GM13976 (cell line): ENCODE data around the gene AP1S3.

ENCODE experiments used
- DNase-seq: peaks from one replicate; pipeline ENCODE4 v3.0.0; 2012; ENCODE audit warnings: low spot score
- CTCF ChIP-seq: IDR thresholded peaks from 2 replicates; pipeline ENCODE4 v1.5.1; 2012; ENCODE audit warnings: borderline replicate concordance, mild to moderate bottlenecking; ENCODE audit not compliant: insufficient read depth; ENCODE audit errors: extremely low read depth, missing control alignments, control extremely low read depth
- in situ Hi-C: fragments of 300-500 bp; cut with MboI; formaldehyde crosslinking; loops from one replicate; pipeline ENCODE4 v1.12.0; 2022; ENCODE audit warnings: low sequenced_read_pairs, mixed read lengths, inconsistent platforms; ENCODE audit not compliant: unreplicated experiment

Gene AP1S3

GRCh38 chr2:223735659-223736244, 101.6 kb downstream of the AP1S3 start:
- in situ Hi-C loops = no loop called here
- no peak for DNase-seq
- no peak for TF ChIP-seq CTCF

- no peak for DNase-seq
- in situ Hi-C loops = no loop called here
- TF ChIP-seq CTCF = no peak
Observed at GRCh38 chr2:223735035-223735640, 102.2 kb downstream of the AP1S3 start.

- no peak for TF ChIP-seq CTCF
- in situ Hi-C loops = no loop called here
- no peak for DNase-seq
Observed at GRCh38 chr2:223734346-223734745, 103.0 kb downstream of the AP1S3 start.

GRCh38 chr2:223732346-223732745, 105.0 kb downstream of the AP1S3 start:
- no peak for DNase-seq
- TF ChIP-seq CTCF = no peak
- in situ Hi-C loops = no loop called here

- TF ChIP-seq CTCF = no peak
- in situ Hi-C loops = no loop called here
- no peak for DNase-seq
Observed at GRCh38 chr2:223731503-223731902, 105.9 kb downstream of the AP1S3 start.

- in situ Hi-C loops = no loop called here
- no peak for TF ChIP-seq CTCF
- no peak for DNase-seq
Observed at GRCh38 chr2:223729781-223730180, 107.6 kb downstream of the AP1S3 start.
